ENCODE results near the gene SNX14. TPM values are rescaled to one million over a fixed set of nuclear protein-coding genes. Genes with fewer than 3 reads are reported as not detected.

Gene SNX14
- total and polyA plus RNA-seq, 2 of the 13 experiments (the other 11 are each of a cell fraction or from before 2014, with no cell fraction given) = 83.5 to 112 TPM

- TF ChIP-seq FOXK1 (CRISPR knock-in tag; IDR thresholded peaks at IDR 0.05; ENCODE audit: borderline replicate concordance, low read depth) (0 out of 2 replicates have a peak, but pooled peaks have one; percentile 33), ZNF598 (CRISPR knock-in tag; IDR thresholded peaks at IDR 0.05; ENCODE audit: borderline replicate concordance) (peak; percentile 54; the same call in 1 of the 2 replicates), ZNF563 (CRISPR knock-in tag; IDR thresholded peaks at IDR 0.05) (no peak), HMGXB4 (CRISPR knock-in tag; IDR thresholded peaks at IDR 0.05; ENCODE audit: borderline replicate concordance in 1 of 2, low read depth in 1 of 2) (peak; percentile 73 to 87), NONO (IDR thresholded peaks at IDR 0.05) (no peak), NONO (CRISPR knock-in tag; conservative IDR thresholded peaks at IDR 0.05) (peak; percentile 65; the same call in 1 of the 2 replicates), AGO2 (optimal IDR thresholded peaks at IDR 0.05; ENCODE audit: low read depth, low read length) (peak; percentile 92), BCL6 (CRISPR knock-in tag; IDR thresholded peaks at IDR 0.05) (peak; percentile 34; the same call in 1 of the 2 replicates), ZNF234 (CRISPR knock-in tag; conservative IDR thresholded peaks at IDR 0.05) (peak; percentile 95), REXO4 (CRISPR knock-in tag; IDR thresholded peaks at IDR 0.05; ENCODE audit: borderline replicate concordance) (no peak), ERF (CRISPR knock-in tag; IDR thresholded peaks at IDR 0.05) (no peak), MTF1 (CRISPR knock-in tag; IDR thresholded peaks at IDR 0.05) (no peak), ZBTB44 (CRISPR knock-in tag; IDR thresholded peaks at IDR 0.05) (no peak), NR2F6 (IDR thresholded peaks at IDR 0.05) (no peak), NR2F6 (CRISPR knock-in tag; IDR thresholded peaks at IDR 0.05) (no peak), ADNP (CRISPR knock-in tag; IDR thresholded peaks at IDR 0.05) (no peak), HOXA9 (CRISPR knock-in tag; IDR thresholded peaks at IDR 0.05; ENCODE audit: borderline replicate concordance) (peak; percentile 57; the same call in 1 of the 2 replicates), BRF2 (CRISPR knock-in tag; IDR thresholded peaks at IDR 0.05) (no peak; the same call in 1 of the 2 replicates), SRSF1 (optimal IDR thresholded peaks at IDR 0.05; ENCODE audit: low read depth, low read length) (no peak), ZNF761 (CRISPR knock-in tag; conservative IDR thresholded peaks at IDR 0.05) (peak; percentile 85), DNMT1 (CRISPR knock-in tag; IDR thresholded peaks at IDR 0.05) (peak; percentile 95; the same call in 1 of the 2 replicates), MIXL1 (CRISPR knock-in tag; IDR thresholded peaks at IDR 0.05) (no peak), PBX3 (CRISPR knock-in tag; IDR thresholded peaks at IDR 0.05; ENCODE audit: borderline replicate concordance) (peak; percentile 66; the same call in 1 of the 2 replicates)
Observed at GRCh38 chr6:85593438-85594196, at the start of gene SNX14 (continued).

All from HepG2 (cell line).